ENCODE results near the gene UGDH.

Gene UGDH

GRCh38 chr4:39452153-39452859, 74.9 kb downstream of the UGDH start:
- no peak for DNase-seq

GRCh38 chr4:39451423-39452023, 75.7 kb downstream of the UGDH start:
- no peak for DNase-seq

GRCh38 chr4:39450618-39451017, 76.6 kb downstream of the UGDH start:
- no peak for DNase-seq

All from inflammatory macrophage (primary cell).